Activated T-helper 17 cell treated with anti-CD3 and anti-CD28 coated beads, Interleukin-2, amount 50 U/mL, for 72 hours (primary cell): ENCODE data around the gene FRMD3. TPM values are rescaled to one million over a fixed set of nuclear protein-coding genes. Genes with fewer than 3 reads are reported as not detected.
A peak's percentile ranks its signal among the peaks of the same experiment; 100 is the strongest.
"Not testable (repeated sequence)": the region's sequence is repeated elsewhere in the genome, so short reads cannot be mapped to it uniquely, and the experiment has no call there.

Source experiments
- ATAC-seq: fragments of 150-1000 bp; cut with Tn5 transposase; replicated peaks from 2 replicates; pipeline ENCODE4 v1.10.0; 2021; ENCODE audit warnings: mild to moderate bottlenecking, moderate library complexity
- H3K27ac Mint-ChIP-seq: one replicate; pipeline ENCODE4 v1.8.0; 2022; ENCODE audit warnings: mixed read lengths
- H3K27me3 Mint-ChIP-seq: one replicate; pipeline ENCODE4 v1.8.0; 2022; ENCODE audit warnings: mixed read lengths
- H3K36me3 Mint-ChIP-seq: one replicate; pipeline ENCODE4 v1.8.0; 2022; ENCODE audit warnings: low read depth, mild to moderate bottlenecking, mixed read lengths
- H3K4me1 Mint-ChIP-seq: one replicate; pipeline ENCODE4 v1.8.0; 2022; ENCODE audit warnings: mixed read lengths
- H3K4me3 Mint-ChIP-seq: one replicate; pipeline ENCODE4 v1.8.0; 2022; ENCODE audit warnings: mild to moderate bottlenecking, mixed read lengths
- H3K9me3 Mint-ChIP-seq: one replicate; pipeline ENCODE4 v1.8.0; 2022; ENCODE audit warnings: mixed read lengths
- total RNA-seq, 2 donors: library from RNA; stranded (reverse); gene quantifications; one replicate each; pipeline ENCODE4 v1.2.3, GENCODE V29; 2022

The FRMD3 gene
- total RNA-seq, 2 donors from 2014 or later, result 0.17 to 0.82 TPM

GRCh38 chr9:83538890-83539238 lies 663 bp upstream of the FRMD3 start:
- no peaks in the 10 kb centered on the region for H3K36me3 Mint-ChIP-seq
- H3K27ac Mint-ChIP-seq, result no peak overlapping the region
- peaks cover 25% of the 10 kb centered on the region for H3K27me3 Mint-ChIP-seq
- no peak overlapping the region for H3K4me3 Mint-ChIP-seq
- no peaks in the 10 kb centered on the region for H3K4me1 Mint-ChIP-seq
- H3K9me3 Mint-ChIP-seq, result no peaks in the 10 kb centered on the region
- no peak for ATAC-seq

- H3K4me3 Mint-ChIP-seq, result no peak overlapping the region
- no peaks in the 10 kb centered on the region for H3K9me3 Mint-ChIP-seq
- H3K27me3 Mint-ChIP-seq, result peaks cover 25% of the 10 kb centered on the region
These were observed 650 bp downstream of the FRMD3 start for GRCh38 chr9:83537331-83538171.

GRCh38 chr9:83536332-83536731 lies 1.9 kb downstream of the FRMD3 start:
- Mint-ChIP-seq H3K4me3 (no peak overlapping the region), H3K27me3 (peaks cover 25% of the 10 kb centered on the region), H3K4me1 (no peaks in the 10 kb centered on the region), H3K9me3 (no peaks in the 10 kb centered on the region), H3K36me3 (no peaks in the 10 kb centered on the region), H3K27ac (no peak overlapping the region)
- ATAC-seq, result no peak

More at GRCh38 chr9:83537331-83538171, 650 bp downstream of the FRMD3 start:
- ATAC-seq, result no peak
- Mint-ChIP-seq H3K27ac (no peak overlapping the region), H3K36me3 (no peaks in the 10 kb centered on the region), H3K4me1 (no peaks in the 10 kb centered on the region)

- Mint-ChIP-seq H3K27me3 (peaks cover 21% of the 10 kb centered on the region), H3K4me3 (no peak overlapping the region), H3K27ac (no peak overlapping the region), H3K4me1 (no peaks in the 10 kb centered on the region), H3K9me3 (no peaks in the 10 kb centered on the region), H3K36me3 (no peaks in the 10 kb centered on the region)
- ATAC-seq, result no peak
These were observed 2.5 kb downstream of the FRMD3 start for GRCh38 chr9:83535736-83536135.

GRCh38 chr9:83533296-83533695 lies 4.9 kb downstream of the FRMD3 start:
- no peak overlapping the region for H3K4me3 Mint-ChIP-seq
- H3K36me3 Mint-ChIP-seq, result no peaks in the 10 kb centered on the region
- ATAC-seq, result no peak
- no peak overlapping the region for H3K27ac Mint-ChIP-seq
- H3K27me3 Mint-ChIP-seq, result peaks cover 4% of the 10 kb centered on the region
- no peaks in the 10 kb centered on the region for H3K4me1 Mint-ChIP-seq
- H3K9me3 Mint-ChIP-seq, result no peaks in the 10 kb centered on the region

GRCh38 chr9:83526901-83527300 lies 11.3 kb downstream of the FRMD3 start:
- no peak overlapping the region for H3K27ac Mint-ChIP-seq
- H3K9me3 Mint-ChIP-seq, result no peaks in the 10 kb centered on the region
- no peaks in the 10 kb centered on the region for H3K36me3 Mint-ChIP-seq
- no peak for ATAC-seq
- no peaks in the 10 kb centered on the region for H3K27me3 Mint-ChIP-seq
- H3K4me3 Mint-ChIP-seq, result no peak overlapping the region
- no peaks in the 10 kb centered on the region for H3K4me1 Mint-ChIP-seq

- Mint-ChIP-seq H3K27ac (no peak overlapping the region), H3K4me3 (no peak overlapping the region), H3K36me3 (no peaks in the 10 kb centered on the region), H3K27me3 (no peaks in the 10 kb centered on the region), H3K4me1 (no peaks in the 10 kb centered on the region), H3K9me3 (no peaks in the 10 kb centered on the region)
- no peak for ATAC-seq
These were observed 12.0 kb downstream of the FRMD3 start for GRCh38 chr9:83526211-83526610.

GRCh38 chr9:83523684-83524083 lies 14.5 kb downstream of the FRMD3 start:
- Mint-ChIP-seq H3K9me3 (no peaks in the 10 kb centered on the region), H3K27ac (no peak overlapping the region), H3K4me1 (no peaks in the 10 kb centered on the region), H3K36me3 (no peaks in the 10 kb centered on the region), H3K4me3 (no peak overlapping the region), H3K27me3 (no peaks in the 10 kb centered on the region)
- ATAC-seq, result no peak

DNA sequence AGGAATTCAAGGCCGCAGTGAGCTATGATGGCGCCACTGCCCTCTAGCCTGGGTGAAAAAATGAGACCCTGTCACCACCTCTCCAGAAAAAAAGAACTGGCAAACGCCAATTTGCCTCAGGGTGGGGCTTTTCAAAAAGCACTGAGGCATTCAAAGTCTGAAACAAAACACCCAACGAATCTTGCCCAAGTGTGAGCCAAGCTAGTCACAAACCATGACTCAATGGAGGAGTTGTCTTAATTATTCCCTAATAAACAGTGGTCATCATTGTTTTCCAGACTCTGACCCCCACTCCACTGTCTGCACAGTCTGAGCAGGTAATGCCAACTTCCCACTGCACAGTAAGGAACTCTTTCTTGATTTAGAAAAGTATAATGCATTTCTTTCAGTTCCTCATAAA lies 16.8 kb downstream of the FRMD3 start:
- H3K9me3 Mint-ChIP-seq, result no peaks in the 10 kb centered on the region
- H3K4me1 Mint-ChIP-seq, result no peaks in the 10 kb centered on the region
- no peaks in the 10 kb centered on the region for H3K27me3 Mint-ChIP-seq
- H3K4me3 Mint-ChIP-seq, result no peak overlapping the region
- no peaks in the 10 kb centered on the region for H3K36me3 Mint-ChIP-seq
- H3K27ac Mint-ChIP-seq, result no peak overlapping the region
- ATAC-seq, result no peak

DNA sequence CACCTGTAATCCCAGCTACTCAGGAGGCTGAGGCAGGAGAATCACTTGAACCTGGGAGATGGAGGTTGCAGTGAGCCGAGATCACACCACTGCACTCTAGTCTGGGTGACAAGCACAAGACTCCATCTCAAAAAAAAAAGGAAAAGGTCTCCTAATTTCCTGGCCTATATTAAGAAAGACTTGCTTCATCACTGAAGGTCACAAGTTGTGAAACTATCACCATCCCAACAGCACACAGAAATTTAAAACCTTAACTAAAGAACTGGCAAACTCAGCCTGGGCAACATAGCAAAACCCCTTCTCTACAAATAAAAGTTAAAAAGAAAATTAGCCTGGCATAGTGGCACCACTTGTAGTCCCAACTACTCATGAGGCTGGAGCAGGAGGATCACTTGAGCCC lies 17.2 kb downstream of the FRMD3 start:
- Mint-ChIP-seq H3K4me1 (no peaks in the 10 kb centered on the region), H3K36me3 (no peaks in the 10 kb centered on the region), H3K4me3 (no peak overlapping the region), H3K9me3 (no peaks in the 10 kb centered on the region), H3K27ac (no peak overlapping the region), H3K27me3 (no peaks in the 10 kb centered on the region)
- ATAC-seq, result no peak

DNA sequence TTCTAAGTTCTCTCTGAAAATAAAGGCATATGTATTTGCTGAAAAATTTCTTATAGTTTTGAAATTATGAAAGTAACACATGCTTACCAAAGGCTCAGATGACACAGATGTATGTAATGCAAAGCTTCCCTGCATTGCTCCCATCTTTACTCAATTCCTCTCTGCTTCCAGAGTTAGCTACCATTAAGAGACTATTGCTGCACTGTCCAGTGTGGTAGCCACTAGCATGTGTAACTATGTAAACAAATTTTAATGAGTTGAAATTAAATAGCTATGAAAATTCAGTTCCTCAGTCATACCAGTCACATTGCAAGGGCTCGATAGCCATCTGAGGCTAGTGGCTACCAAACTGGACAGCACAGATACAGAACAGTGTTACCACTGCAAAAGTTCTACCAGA lies 17.9 kb downstream of the FRMD3 start:
- H3K27me3 Mint-ChIP-seq, result no peaks in the 10 kb centered on the region
- no peak for ATAC-seq
- H3K9me3 Mint-ChIP-seq, result no peaks in the 10 kb centered on the region
- H3K4me3 Mint-ChIP-seq, result no peak overlapping the region
- H3K27ac Mint-ChIP-seq, result no peak overlapping the region
- no peaks in the 10 kb centered on the region for H3K36me3 Mint-ChIP-seq
- H3K4me1 Mint-ChIP-seq, result no peaks in the 10 kb centered on the region

DNA sequence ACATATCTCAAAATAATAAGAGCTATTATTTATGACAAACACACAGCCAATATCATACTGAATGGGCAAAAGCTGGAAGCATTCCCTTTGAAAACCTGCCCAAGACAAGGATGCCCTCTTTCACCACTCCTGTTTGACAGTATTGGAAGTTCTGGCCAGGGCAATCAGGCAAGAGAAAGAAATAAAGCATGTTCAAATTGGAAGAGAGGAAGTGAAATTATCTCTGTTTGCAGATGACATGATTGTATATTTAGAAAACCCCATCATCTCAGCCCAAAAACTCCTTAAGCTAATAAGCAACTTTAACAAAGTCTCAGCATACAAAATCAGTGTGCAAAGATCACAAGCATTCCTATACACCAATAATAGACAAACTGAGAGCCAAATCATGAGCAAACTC lies 20.2 kb downstream of the FRMD3 start:
- H3K9me3 Mint-ChIP-seq, H3K4me1 Mint-ChIP-seq, H3K36me3 Mint-ChIP-seq, ATAC-seq, H3K4me3 Mint-ChIP-seq, H3K27me3 Mint-ChIP-seq, H3K27ac Mint-ChIP-seq: not testable (repeated sequence)

DNA sequence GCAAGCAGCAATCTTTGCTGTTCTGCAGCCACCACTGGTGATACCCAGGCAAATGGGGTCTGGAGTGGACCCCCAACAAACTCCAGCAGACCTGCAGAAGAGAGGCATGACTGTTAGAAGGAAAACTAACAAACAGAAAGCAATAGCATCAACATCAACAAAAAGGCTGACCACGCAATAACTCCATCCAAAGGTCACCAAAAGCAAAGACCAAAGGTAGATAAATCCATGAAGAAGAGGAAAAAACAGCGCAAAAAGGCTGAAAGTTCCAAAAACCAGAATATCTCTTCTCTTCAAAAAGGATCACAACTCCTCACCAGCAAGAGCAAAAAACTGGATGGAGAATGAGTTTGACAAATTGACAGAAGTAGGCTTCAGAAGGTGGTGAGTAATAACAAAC lies 23.4 kb downstream of the FRMD3 start:
- Mint-ChIP-seq H3K4me1 (no peaks in the 10 kb centered on the region), H3K27me3 (no peaks in the 10 kb centered on the region), H3K36me3 (no peaks in the 10 kb centered on the region), H3K4me3 (no peak overlapping the region), H3K9me3 (no peaks in the 10 kb centered on the region), H3K27ac (no peak overlapping the region)
- ATAC-seq, result no peak

DNA sequence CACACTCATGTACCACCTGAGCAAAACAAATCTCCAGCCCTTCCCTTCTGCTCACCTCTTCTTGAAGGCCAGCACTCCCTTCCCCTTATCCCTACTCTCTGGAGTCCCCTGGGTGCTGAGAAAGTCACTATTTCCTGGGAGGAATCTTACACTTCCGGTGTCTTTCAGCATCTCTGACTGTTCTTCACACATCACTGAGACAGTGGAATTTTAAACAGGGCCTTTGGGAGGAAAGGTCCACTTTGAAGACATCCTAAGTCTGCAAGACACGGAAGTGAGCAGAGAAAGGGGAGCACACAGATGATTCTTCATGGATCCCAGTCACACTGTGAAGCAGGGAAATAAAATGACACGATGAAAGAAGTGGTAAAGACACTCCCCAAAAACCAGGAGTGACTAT lies 25.6 kb downstream of the FRMD3 start:
- ATAC-seq, result no peak
- Mint-ChIP-seq H3K27ac (no peak overlapping the region), H3K27me3 (no peaks in the 10 kb centered on the region), H3K4me3 (no peak overlapping the region), H3K9me3 (no peaks in the 10 kb centered on the region), H3K4me1 (peaks cover 8% of the 10 kb centered on the region), H3K36me3 (no peaks in the 10 kb centered on the region)

- H3K27ac Mint-ChIP-seq, result no peak overlapping the region
- H3K27me3 Mint-ChIP-seq, result no peaks in the 10 kb centered on the region
- no peaks in the 10 kb centered on the region for H3K9me3 Mint-ChIP-seq
- H3K36me3 Mint-ChIP-seq, result no peaks in the 10 kb centered on the region
- peak; percentile 66 for ATAC-seq
- H3K4me1 Mint-ChIP-seq, result peaks cover 8% of the 10 kb centered on the region
- no peak overlapping the region for H3K4me3 Mint-ChIP-seq
These were observed 27.1 kb downstream of the FRMD3 start for GRCh38 chr9:83511051-83511450.

DNA sequence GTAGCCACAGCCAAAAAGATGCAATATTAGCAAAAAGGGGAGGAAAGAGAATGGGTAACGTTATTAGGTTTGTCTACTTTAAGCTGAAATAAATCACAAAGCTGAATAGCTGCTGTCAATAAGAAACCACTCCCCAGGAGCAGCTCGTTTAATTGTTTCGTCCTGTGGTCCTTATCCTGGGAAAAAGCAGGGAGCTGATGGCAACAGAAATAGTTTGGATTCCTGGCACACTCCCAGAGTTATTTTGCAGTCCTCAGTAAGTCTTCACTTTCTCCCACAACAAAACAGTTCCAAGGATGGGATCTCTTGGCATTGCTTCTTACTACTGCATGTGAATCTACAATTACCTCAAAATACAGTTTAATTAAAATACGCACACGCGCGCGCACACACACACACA lies 28.8 kb downstream of the FRMD3 start:
- H3K9me3 Mint-ChIP-seq, result no peaks in the 10 kb centered on the region
- H3K36me3 Mint-ChIP-seq, result no peaks in the 10 kb centered on the region
- H3K27ac Mint-ChIP-seq, result no peak overlapping the region
- no peak overlapping the region for H3K4me3 Mint-ChIP-seq
- no peak for ATAC-seq
- H3K4me1 Mint-ChIP-seq, result peaks cover 8% of the 10 kb centered on the region
- no peaks in the 10 kb centered on the region for H3K27me3 Mint-ChIP-seq
